GM19467 (cell line): Measurements from ENCODE around the gene CCNQ.
"Not testable (repeated sequence)": the region's sequence is repeated elsewhere in the genome, so short reads cannot be mapped to it uniquely, and the experiment has no call there.

ENCODE experiments used
- ATAC-seq: cut with Tn5 transposase; IDR thresholded peaks from one replicate; pipeline ENCODE4 v1.9.1; 2021; ENCODE audit warnings: mild to moderate bottlenecking, moderate library complexity; ENCODE audit not compliant: unreplicated experiment

Gene CCNQ

GRCh38 chrX:153623310-153624029 is 24.5 kb upstream of the CCNQ start:
- ATAC-seq, result no peak

- no peak for ATAC-seq
Measured at GRCh38 chrX:153622661-153623309, 23.8 kb upstream of the CCNQ start.

- no peak for ATAC-seq
Measured at GRCh38 chrX:153621949-153622598, 23.1 kb upstream of the CCNQ start.

- no peak for ATAC-seq
Measured at GRCh38 chrX:153620576-153620975, 21.6 kb upstream of the CCNQ start.

- no peak for ATAC-seq
Measured at GRCh38 chrX:153614818-153615217, 15.9 kb upstream of the CCNQ start.

- ATAC-seq, result no peak
Measured at GRCh38 chrX:153612413-153612812, 13.5 kb upstream of the CCNQ start.

- ATAC-seq, result no peak
Measured at GRCh38 chrX:153611298-153612095, 12.6 kb upstream of the CCNQ start.

- ATAC-seq, result no peak
Measured at GRCh38 chrX:153610836-153611213, 11.9 kb upstream of the CCNQ start.

GRCh38 chrX:153609917-153610835 is 11.2 kb upstream of the CCNQ start:
- peak; percentile 71 for ATAC-seq

- no peak for ATAC-seq
Measured at GRCh38 chrX:153608806-153609205, 9.9 kb upstream of the CCNQ start.

GRCh38 chrX:153608376-153608775 is 9.4 kb upstream of the CCNQ start:
- ATAC-seq, result no peak

- no peak for ATAC-seq
Measured at GRCh38 chrX:153606503-153606902, 7.6 kb upstream of the CCNQ start.

- not testable (repeated sequence) for ATAC-seq
Measured at GRCh38 chrX:153604666-153605380, 5.9 kb upstream of the CCNQ start.

- no peak for ATAC-seq
Measured at GRCh38 chrX:153603131-153603656, 4.3 kb upstream of the CCNQ start.

- no peak for ATAC-seq
Measured at GRCh38 chrX:153602601-153603000, 3.7 kb upstream of the CCNQ start.

GRCh38 chrX:153601511-153602110 is 2.7 kb upstream of the CCNQ start:
- ATAC-seq, result no peak

GRCh38 chrX:153600921-153601320 is 2.0 kb upstream of the CCNQ start:
- ATAC-seq, result no peak

- ATAC-seq, result no peak
Measured at GRCh38 chrX:153600032-153600373, 1.1 kb upstream of the CCNQ start.
